Right lobe of liver (tissue), 4 donors: Measurements from ENCODE around the gene SNAPC2.

ENCODE experiments used
- POLR2A ChIP-seq: fragments of 450-650 bp; IDR thresholded peaks from one replicate; pipeline ENCODE4 v1.6.1; 2017; ENCODE audit warnings: antibody characterized with exemption, mild to moderate bottlenecking
- TF ChIP-seq, protein P1 (sequence below), 4 donors: fragments of 200-600 bp in 3 of 4; fragments of 450-650 bp in 1 of 4; IDR thresholded peaks; one replicate each; pipeline versions ENCODE4 v1.5.1 to v1.8.0; 2016 to 2022; ENCODE audit warnings: antibody characterized with exemption in 4 of 4, mild to moderate bottlenecking in 2 of 4
- donor health status: DM: no; HTN: no; CAD: no.
- donor health status: DM: no; HTN: no; CAD: no.
- donor health status: DM: no; HTN: yes; CAD: no.

- TF ChIP-seq, protein P1, sequence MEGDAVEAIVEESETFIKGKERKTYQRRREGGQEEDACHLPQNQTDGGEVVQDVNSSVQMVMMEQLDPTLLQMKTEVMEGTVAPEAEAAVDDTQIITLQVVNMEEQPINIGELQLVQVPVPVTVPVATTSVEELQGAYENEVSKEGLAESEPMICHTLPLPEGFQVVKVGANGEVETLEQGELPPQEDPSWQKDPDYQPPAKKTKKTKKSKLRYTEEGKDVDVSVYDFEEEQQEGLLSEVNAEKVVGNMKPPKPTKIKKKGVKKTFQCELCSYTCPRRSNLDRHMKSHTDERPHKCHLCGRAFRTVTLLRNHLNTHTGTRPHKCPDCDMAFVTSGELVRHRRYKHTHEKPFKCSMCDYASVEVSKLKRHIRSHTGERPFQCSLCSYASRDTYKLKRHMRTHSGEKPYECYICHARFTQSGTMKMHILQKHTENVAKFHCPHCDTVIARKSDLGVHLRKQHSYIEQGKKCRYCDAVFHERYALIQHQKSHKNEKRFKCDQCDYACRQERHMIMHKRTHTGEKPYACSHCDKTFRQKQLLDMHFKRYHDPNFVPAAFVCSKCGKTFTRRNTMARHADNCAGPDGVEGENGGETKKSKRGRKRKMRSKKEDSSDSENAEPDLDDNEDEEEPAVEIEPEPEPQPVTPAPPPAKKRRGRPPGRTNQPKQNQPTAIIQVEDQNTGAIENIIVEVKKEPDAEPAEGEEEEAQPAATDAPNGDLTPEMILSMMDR (IDR thresholded peaks at IDR 0.05): no peak
- no peak for TF ChIP-seq POLR2A
Measured at GRCh38 chr19:7872306-7873204, 47.6 kb upstream of the SNAPC2 start.
